ENCODE data around the gene ZNF549.
"Not testable (repeated sequence)": the region's sequence is repeated elsewhere in the genome, so short reads cannot be mapped to it uniquely, and the experiment has no call there.

- not testable (repeated sequence) for TF ChIP-seq EZH2 (IDR thresholded peaks at IDR 0.05; ENCODE audit: insufficient read depth, poor library complexity, severe bottlenecking); EZH2phosphoT487 (IDR thresholded peaks at IDR 0.05; ENCODE audit: insufficient read depth, low read depth)
Measured at GRCh38 chr19:57499680-57500395, 27.3 kb upstream of the ZNF549 start, which contains the start of gene ZNF773.
